Subcutaneous abdominal adipose tissue (tissue), 5 donors: ENCODE results near the gene BORCS5.
"Not testable (repeated sequence)": the region's sequence is repeated elsewhere in the genome, so short reads cannot be mapped to it uniquely, and the experiment has no call there.

Source experiments
- H3K27ac ChIP-seq: one replicate; pipeline ENCODE4 v1.7.0; 2013; ENCODE audit warnings: low read depth, mild to moderate bottlenecking, inconsistent platforms, low read length, moderate library complexity
- H3K27me3 ChIP-seq, 5 donors: one replicate each; pipeline ENCODE4 v1.7.0; 2013; ENCODE audit warnings: low read length in 5 of 5, inconsistent platforms in 1 of 5; ENCODE audit not compliant: control insufficient read depth in 5 of 5, insufficient read depth in 4 of 5
- H3K36me3 ChIP-seq, 5 donors: one replicate each; pipeline ENCODE4 v1.7.0; 2013; ENCODE audit warnings: low read length in 5 of 5; ENCODE audit not compliant: control insufficient read depth in 5 of 5, insufficient read depth in 5 of 5
- H3K4me1 ChIP-seq, 5 donors: one replicate each; pipeline ENCODE4 v1.7.0; 2013; ENCODE audit warnings: low read length in 5 of 5, mild to moderate bottlenecking in 3 of 5, moderate library complexity in 1 of 5; ENCODE audit not compliant: control insufficient read depth in 5 of 5, insufficient read depth in 5 of 5
- H3K4me3 ChIP-seq, 5 donors: one replicate each; pipeline ENCODE4 v1.7.0; 2013; ENCODE audit warnings: low read length in 5 of 5, low read depth in 1 of 5
- H3K9ac ChIP-seq, 5 donors: one replicate each; pipeline ENCODE4 v1.7.0; 2013; ENCODE audit warnings: low read length in 5 of 5, mild to moderate bottlenecking in 4 of 5, moderate library complexity in 3 of 5
- H3K9me3 ChIP-seq, 5 donors: one replicate each; pipeline ENCODE4 v1.7.0; 2013; ENCODE audit warnings: low read length in 5 of 5; ENCODE audit not compliant: control insufficient read depth in 5 of 5
- donor health status: healthy.
- donor health status: healthy.
- donor health status: healthy.
- donor health status: healthy.
- donor health status: healthy.

BORCS5 gene

GRCh38 chr12:12333407-12334366 lies 23.2 kb upstream of the BORCS5 start:
- Histone ChIP-seq H3K4me1 (peaks cover 2 to 9% (median 4%) of the 10 kb centered on the region in 5 donors), H3K27me3 (no peaks in the 10 kb centered on the region), H3K36me3 (peaks cover 0 to 8% (median 5%) of the 10 kb centered on the region in 5 donors), H3K27ac (no peak overlapping the region), H3K4me3 (no peak overlapping the region), H3K9me3 (no peaks in the 10 kb centered on the region), H3K9ac (no peak overlapping the region)

DNA sequence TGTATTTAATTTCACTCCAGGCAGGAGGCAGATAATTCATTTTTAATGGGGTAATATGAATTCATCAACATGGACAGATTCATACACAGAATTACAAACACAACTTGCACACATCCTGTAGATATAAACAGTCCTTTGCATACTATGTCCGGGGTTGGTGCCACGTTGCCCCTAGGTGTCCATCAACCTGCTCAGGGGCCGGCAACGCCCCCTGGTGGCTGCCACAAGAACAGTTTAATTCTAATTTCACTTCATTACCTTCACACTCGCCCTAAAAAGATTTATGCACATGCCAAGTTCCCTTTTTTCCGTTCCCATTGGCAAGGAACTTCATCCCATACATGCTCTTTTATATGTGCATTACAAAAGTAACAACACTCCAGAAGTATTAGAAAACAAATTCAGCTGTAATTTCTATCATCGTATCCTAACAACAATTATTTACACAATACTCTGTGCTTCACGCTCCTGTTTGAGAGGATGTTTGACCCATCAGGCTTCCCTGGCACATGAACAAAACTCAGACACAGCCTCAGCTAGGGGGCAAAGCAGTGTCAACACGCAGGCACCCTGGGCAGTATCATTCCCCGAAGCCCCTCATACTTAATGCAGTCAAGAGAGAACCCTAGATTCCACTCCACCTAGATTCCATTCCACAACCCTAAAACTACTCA lies 22.4 kb upstream of the BORCS5 start:
- H3K36me3 ChIP-seq, result peaks cover 0 to 8% (median 5%) of the 10 kb centered on the region in 5 donors
- H3K27ac ChIP-seq, result no peak overlapping the region
- H3K9me3 ChIP-seq, result no peaks in the 10 kb centered on the region
- peaks cover 0 to 12% (median 4%) of the 10 kb centered on the region in 5 donors for H3K4me1 ChIP-seq
- H3K27me3 ChIP-seq, result no peaks in the 10 kb centered on the region
- no peak overlapping the region for H3K4me3 ChIP-seq
- no peak overlapping the region for H3K9ac ChIP-seq

GRCh38 chr12:12336049-12336411 lies 20.8 kb upstream of the BORCS5 start:
- no peak overlapping the region for H3K9ac ChIP-seq

GRCh38 chr12:12336511-12336910 lies 20.4 kb upstream of the BORCS5 start:
- Histone ChIP-seq H3K9ac (no peak overlapping the region), H3K4me1 (peaks cover 0 to 12% (median 4%) of the 10 kb centered on the region in 5 donors), H3K27me3 (no peaks in the 10 kb centered on the region), H3K36me3 (peaks cover 0 to 11% (median 0%) of the 10 kb centered on the region in 5 donors), H3K27ac (no peak overlapping the region), H3K9me3 (no peaks in the 10 kb centered on the region), H3K4me3 (no peak overlapping the region)

More at GRCh38 chr12:12336049-12336411, 20.8 kb upstream of the BORCS5 start:
- no peaks in the 10 kb centered on the region for H3K27me3 ChIP-seq
- no peaks in the 10 kb centered on the region for H3K9me3 ChIP-seq
- H3K27ac ChIP-seq, result no peak overlapping the region
- H3K4me1 ChIP-seq, result peaks cover 0 to 12% (median 4%) of the 10 kb centered on the region in 5 donors
- no peak overlapping the region for H3K4me3 ChIP-seq
- H3K36me3 ChIP-seq, result peaks cover 0 to 10% (median 0%) of the 10 kb centered on the region in 5 donors

DNA sequence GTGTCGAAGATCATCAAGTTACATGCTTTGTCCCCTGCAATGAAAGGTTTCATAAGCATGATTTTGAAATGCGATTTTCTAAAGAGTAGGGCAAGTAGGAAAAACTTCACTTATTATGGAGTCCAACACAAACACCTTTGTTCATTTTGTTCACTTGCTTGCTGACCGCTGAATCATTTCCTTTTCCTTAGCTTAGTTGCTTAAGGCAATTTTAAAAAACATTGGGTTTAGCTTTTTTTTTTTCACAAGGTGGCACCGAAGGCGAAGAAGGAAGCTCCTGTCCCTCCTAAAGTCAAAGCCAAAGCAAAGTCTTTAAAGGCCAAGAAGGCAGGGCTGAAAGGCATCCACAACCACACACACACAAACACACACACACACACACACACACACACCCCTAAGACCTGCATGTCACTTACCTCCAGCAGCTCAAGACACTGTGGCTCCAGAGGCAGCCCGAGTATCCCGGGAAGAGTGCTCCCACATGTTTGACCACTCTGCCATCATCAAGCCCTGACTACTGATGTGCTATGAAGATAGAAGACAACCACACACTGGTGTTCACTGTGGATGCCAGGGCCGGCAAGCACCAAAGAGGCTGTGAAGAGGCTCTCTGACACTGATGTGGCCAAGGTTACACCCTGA lies 18.2 kb upstream of the BORCS5 start:
- H3K4me3 ChIP-seq, result peak overlapping the region in 1 of 5 donors; percentile 7
- peaks cover 0 to 15% (median 7%) of the 10 kb centered on the region in 5 donors for H3K36me3 ChIP-seq
- no peaks in the 10 kb centered on the region for H3K9me3 ChIP-seq
- H3K4me1 ChIP-seq, result peaks cover 0 to 12% (median 4%) of the 10 kb centered on the region in 5 donors
- H3K9ac ChIP-seq, result no peak overlapping the region
- peak overlapping the region; percentile 39 for H3K27ac ChIP-seq
- H3K27me3 ChIP-seq, result no peaks in the 10 kb centered on the region

DNA sequence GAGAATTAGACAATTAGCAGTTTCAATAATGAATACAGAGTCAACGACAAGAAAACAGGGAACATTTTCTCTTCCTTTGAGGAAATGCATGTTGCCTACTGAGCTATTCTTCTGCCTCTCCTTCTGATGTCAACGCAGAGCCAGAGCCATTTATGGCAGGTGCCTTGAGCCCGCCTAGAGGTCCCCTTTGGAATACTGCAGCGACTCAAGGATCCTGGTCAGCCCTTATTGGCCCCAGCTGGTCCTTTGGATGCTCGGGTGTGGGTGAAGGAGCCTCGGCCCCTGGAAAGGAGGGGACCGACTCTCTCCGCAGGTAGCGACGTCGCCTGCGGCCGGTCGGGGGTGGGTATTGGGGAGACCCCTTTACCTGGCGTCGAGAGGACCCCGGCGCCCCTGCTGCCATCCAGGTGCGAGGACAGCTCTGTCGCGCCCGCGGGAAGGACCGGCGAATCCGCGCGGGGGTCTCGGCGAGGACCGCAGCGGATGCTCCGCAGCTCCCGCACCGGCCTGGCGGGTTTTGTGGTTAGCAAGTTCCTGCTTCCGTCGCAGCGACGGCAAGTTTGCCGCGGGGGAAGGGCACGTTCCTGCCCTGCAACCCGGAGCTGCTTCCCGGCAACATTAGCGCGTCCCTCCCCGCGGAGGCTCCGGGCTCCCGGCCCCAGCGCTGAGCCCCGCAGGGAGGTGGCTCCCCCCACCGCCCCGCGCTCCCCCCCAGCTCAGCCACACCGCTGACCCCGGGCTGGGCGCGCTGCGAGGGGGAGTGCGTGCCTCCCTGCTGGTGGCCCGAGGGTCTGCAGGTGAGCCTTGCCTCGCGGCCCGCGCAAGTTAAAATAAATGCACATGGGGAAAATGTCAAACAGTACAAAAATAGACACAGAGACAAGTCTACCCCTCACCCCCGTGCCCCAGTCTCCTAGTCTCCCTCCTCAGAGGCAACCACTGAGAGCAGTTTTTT lies 6.9 kb upstream of the BORCS5 start, which contains the start of gene MANSC1:
Gene MANSC1, minus strand, starts transcription at position 532 of the 955 bp plus-strand sequence. CDS start 6,928 bp downstream, outside the sequence.
- no peak within 1 kb of the TSS for H3K27ac ChIP-seq
- H3K36me3 ChIP-seq, result no peaks in the 10 kb centered on the region
- peak within 1 kb of the TSS; percentile 72 to 91 (median 86) for H3K4me3 ChIP-seq
- H3K4me1 ChIP-seq, result peaks cover 0 to 17% (median 14%) of the 10 kb centered on the region in 5 donors
- H3K27me3 ChIP-seq, result no peaks in the 10 kb centered on the region
- H3K9ac ChIP-seq, result peak within 1 kb of the TSS in 4 of 5 donors; percentile 48 to 80 (median 70)
- H3K9me3 ChIP-seq, result no peaks in the 10 kb centered on the region

DNA sequence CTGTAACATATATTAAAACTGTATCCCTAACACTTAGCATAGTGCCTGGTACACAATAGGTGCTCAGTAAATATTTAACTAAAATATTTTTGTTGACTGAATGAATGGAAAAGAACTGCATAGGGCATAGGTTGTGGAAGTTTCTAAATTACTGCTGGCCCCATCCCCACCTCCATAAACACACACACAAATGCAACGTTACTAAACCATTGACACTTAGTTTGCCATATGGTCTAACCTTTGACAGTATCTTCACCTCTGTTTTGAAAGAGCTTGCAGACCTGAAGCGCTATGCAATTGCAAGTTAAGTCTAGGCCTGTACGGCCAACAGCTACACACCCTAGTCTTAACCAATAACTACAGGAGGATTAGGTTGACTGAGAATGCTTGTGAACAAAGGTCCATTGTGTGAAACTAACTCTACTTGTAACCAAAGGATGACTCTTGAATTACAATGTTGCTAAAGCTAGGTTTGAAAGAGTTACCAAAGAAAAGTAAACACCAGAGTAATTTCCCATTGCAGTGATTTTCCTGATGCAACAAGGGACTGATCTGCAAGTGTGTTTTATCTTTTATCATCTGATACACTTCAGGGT lies 5.9 kb upstream of the BORCS5 start:
- Histone ChIP-seq H3K4me3 (peak overlapping the region in 1 of 5 donors; percentile 72), H3K36me3 (no peaks in the 10 kb centered on the region), H3K4me1 (peaks cover 0 to 17% (median 14%) of the 10 kb centered on the region in 5 donors), H3K9me3 (no peaks in the 10 kb centered on the region), H3K9ac (no peak overlapping the region), H3K27me3 (no peaks in the 10 kb centered on the region), H3K27ac (no peak overlapping the region)

DNA sequence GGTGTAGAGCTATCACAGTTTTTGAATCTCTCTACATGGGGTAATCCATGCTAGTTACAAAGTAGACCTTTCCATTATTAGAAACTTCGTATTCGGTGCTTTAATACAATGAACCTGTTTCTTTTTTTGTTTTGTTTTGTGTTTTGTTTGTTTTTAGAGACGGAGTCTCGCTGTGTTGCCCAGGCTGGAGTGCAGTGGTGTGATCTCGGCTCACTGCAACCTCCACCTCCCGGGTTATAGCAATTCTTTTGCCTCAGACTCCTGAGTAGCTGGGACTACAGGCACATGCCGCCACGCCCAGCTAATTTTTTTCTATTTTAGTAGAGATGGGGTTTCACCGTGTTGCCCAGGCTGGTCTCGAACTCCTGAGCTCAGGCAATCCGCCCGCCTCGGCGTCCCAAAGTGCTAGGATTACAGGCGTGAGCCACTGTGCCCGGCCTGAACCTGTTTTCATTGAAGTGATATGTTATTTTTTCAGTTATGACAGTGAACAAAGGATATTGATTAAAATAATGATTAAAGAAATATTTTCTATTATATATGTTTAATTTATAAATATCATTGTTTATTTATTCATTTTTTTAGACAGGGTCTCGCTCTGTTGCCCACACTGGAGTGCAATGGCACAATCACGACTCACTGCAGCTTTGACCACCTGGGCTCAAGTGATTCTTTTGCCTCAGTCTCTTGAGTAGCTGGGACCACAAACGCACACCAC lies 5.3 kb upstream of the BORCS5 start:
- H3K36me3 ChIP-seq, H3K27me3 ChIP-seq, H3K9me3 ChIP-seq, H3K9ac ChIP-seq, H3K27ac ChIP-seq, H3K4me3 ChIP-seq: not testable (repeated sequence)
- peaks cover 0 to 18% (median 17%) of the 10 kb centered on the region in 5 donors for H3K4me1 ChIP-seq
